ENCODE measurements around the gene ZDHHC11B.

Gene ZDHHC11B

GRCh38 chr5:662751-663435 lies 121.6 kb downstream of the ZDHHC11B start:
- TF ChIP-seq CTCF (IDR thresholded peaks at IDR 0.05; ENCODE audit: unreplicated experiment in 3 of 3), result no peak
- Mint-ChIP-seq H3K4me1 (no peaks in the 10 kb centered on the region), H3K9me3 (peaks cover 2% of the 10 kb centered on the region), H3K36me3 (ENCODE audit: low read depth) (peaks cover 55% of the 10 kb centered on the region), H3K27ac (no peak overlapping the region), H3K4me3 (no peak overlapping the region), H3K27me3 (ENCODE audit: low read depth) (no peaks in the 10 kb centered on the region)

- Mint-ChIP-seq H3K4me3 (no peak overlapping the region), H3K27ac (no peak overlapping the region), H3K9me3 (peaks cover 2% of the 10 kb centered on the region), H3K27me3 (ENCODE audit: low read depth) (no peaks in the 10 kb centered on the region), H3K36me3 (ENCODE audit: low read depth) (peaks cover 56% of the 10 kb centered on the region), H3K4me1 (no peaks in the 10 kb centered on the region)
- TF ChIP-seq CTCF (IDR thresholded peaks at IDR 0.05; ENCODE audit: unreplicated experiment in 3 of 3), result no peak
Measured at GRCh38 chr5:661891-662750, 122.4 kb downstream of the ZDHHC11B start.

- Mint-ChIP-seq H3K4me3 (no peak overlapping the region), H3K9me3 (peaks cover 2% of the 10 kb centered on the region), H3K4me1 (no peaks in the 10 kb centered on the region), H3K27ac (no peak overlapping the region), H3K36me3 (ENCODE audit: low read depth) (peaks cover 63% of the 10 kb centered on the region), H3K27me3 (ENCODE audit: low read depth) (no peaks in the 10 kb centered on the region)
- no peak for TF ChIP-seq CTCF (IDR thresholded peaks at IDR 0.05; ENCODE audit: unreplicated experiment in 3 of 3)
Measured at GRCh38 chr5:660491-661030, 124.0 kb downstream of the ZDHHC11B start.
